Measurements from ENCODE around the gene FZD7. TPM values are rescaled to one million over a fixed set of nuclear protein-coding genes. Genes with fewer than 3 reads are reported as not detected.

FZD7 gene
- total RNA-seq, 1 experiment from 2014 or later = 14.6 TPM

DNA sequence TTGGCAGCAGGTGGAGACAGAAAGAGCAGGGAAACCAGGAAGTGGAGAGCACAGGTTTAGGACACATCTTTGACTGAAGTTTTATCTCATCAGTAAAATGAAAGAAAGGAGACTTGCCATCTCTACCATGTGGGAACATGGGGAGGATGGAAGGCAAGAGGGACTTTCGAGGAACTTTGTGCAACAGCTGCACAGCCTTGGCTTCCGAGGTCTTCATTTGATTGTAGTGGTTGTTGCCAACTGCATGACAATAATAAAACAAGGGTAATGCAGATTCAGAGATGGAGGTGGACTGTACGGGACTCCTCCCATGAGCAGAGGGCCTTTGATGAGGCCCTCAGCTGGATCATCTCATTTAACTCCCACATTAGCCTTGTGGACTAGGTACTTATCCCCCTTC, 49.3 kb upstream of the FZD7 start:
- Histone ChIP-seq H3K36me3 (ENCODE audit: control insufficient read depth in 1 of 2, insufficient read depth in 2 of 2, low read length in 2 of 2) (no peaks in the 10 kb centered on the region), H4K20me1 (ENCODE audit: insufficient read depth) (no peaks in the 10 kb centered on the region), H3K9me3 (ENCODE audit: control insufficient read depth in 1 of 2, insufficient read depth in 1 of 2, low read depth in 1 of 2, low read length in 2 of 2) (no peaks in the 10 kb centered on the region), H3K4me1 (ENCODE audit: control insufficient read depth in 1 of 2, insufficient read depth in 2 of 2, low read length in 2 of 2) (peaks cover 0 to 8% of the 10 kb centered on the region in 2 experiments; a peak in 2 of 4 replicates), H3K4me2 (ENCODE audit: low read length) (no peak overlapping the region), H3K27ac (ENCODE audit: low read depth, low read length) (no peak overlapping the region), H3K79me2 (ENCODE audit: insufficient read depth, low read length) (no peaks in the 10 kb centered on the region), H3K9me2 (ENCODE audit: insufficient read depth) (no peaks in the 10 kb centered on the region), H2AFZ (ENCODE audit: low read depth, low read length, poor library complexity, severe bottlenecking) (no peak overlapping the region), H3K27me3 (ENCODE audit: insufficient read depth, low read length) (no peaks in the 10 kb centered on the region), H3K4me3 (replicated peaks in 1 of 2; ENCODE audit: low read depth in 1 of 2, low read length in 2 of 2) (no peak overlapping the region), H3K9ac (ENCODE audit: low read length) (no peak overlapping the region)
- ATAC-seq (no peak), DNase-seq (ENCODE audit: low read depth, low spot score) (no peak)
- TF ChIP-seq SRF (IDR thresholded peaks at IDR 0.05; ENCODE audit: low read depth) (no peak), YY1 (IDR thresholded peaks at IDR 0.05; ENCODE audit: extremely low read depth, insufficient replicate concordance, low read depth, low read length) (no peak), RAD21 (IDR thresholded peaks at IDR 0.05; ENCODE audit: low read depth) (no peak), POLR2AphosphoS5 (IDR thresholded peaks at IDR 0.05; ENCODE audit: low read depth, low read length) (no peak), POLR2A (IDR thresholded peaks at IDR 0.05; ENCODE audit: borderline replicate concordance, extremely low read depth, insufficient read depth, insufficient read length) (no peak), EZH2phosphoT487 (IDR thresholded peaks at IDR 0.05; ENCODE audit: borderline replicate concordance) (no peak), EGR1 (IDR thresholded peaks at IDR 0.05; ENCODE audit: low read depth) (no peak)
- TF ChIP-seq, protein P1, sequence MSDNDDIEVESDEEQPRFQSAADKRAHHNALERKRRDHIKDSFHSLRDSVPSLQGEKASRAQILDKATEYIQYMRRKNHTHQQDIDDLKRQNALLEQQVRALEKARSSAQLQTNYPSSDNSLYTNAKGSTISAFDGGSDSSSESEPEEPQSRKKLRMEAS (IDR thresholded peaks at IDR 0.05) = no peak
- RAD21 ChIA-PET (ENCODE audit: low non-redundant PET in 1 of 2, low total read pairs in 2 of 2, uncharacterized antibody in 2 of 2, unreplicated experiment in 2 of 2) = no interaction called here
- POLR2A ChIA-PET = interaction anchor here (0.6 kb wide), 1 partner anchor 1031 kb away, joined by 5 read pairs; no protein-coding TSS in a partner anchor
- CTCF ChIA-PET = no interaction called here
- BruUV-seq (replicated peaks) = no TSS peak
- intact Hi-C loops (cut with micrococcal nuclease) = no loop called here

DNA sequence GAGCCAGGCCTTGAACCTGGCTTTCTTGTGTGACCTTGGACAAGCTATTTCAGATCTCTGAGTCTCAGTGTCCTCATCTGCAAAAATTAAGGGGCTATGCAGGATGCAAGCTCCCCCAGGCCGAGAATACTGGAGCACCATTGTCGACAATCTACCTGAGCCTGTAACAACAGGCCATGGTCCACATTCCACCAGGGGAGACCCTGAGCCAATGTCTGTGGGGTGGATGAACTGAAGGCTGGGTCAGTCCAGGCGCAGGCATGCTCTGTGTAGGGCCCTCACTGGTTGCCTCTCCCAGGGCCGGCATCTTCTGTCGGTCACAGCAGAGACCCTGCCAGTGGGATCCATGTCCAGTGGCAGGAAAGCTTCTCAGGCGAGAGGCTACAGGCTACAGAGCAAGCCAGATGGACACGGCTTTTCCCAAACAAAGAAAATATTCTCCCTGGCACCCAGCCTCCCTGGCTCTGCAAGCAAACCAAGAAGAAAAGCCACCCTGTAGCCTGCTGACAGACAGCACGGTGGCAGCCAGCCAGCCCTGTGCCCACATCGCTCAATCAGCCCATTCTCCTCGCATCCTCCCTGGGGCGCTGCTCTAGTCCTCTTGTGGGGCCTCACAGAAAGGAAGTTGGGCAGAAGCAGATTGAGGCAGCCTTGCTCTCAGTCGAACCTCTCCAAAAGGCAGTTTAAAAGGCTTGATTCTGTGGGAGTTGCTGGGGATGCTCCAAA, 48.7 kb upstream of the FZD7 start:
- no peaks in the 10 kb centered on the region for H3K9me2 ChIP-seq (ENCODE audit: insufficient read depth)
- no peaks in the 10 kb centered on the region for H4K20me1 ChIP-seq (ENCODE audit: insufficient read depth)
- H3K36me3 ChIP-seq (ENCODE audit: control insufficient read depth in 1 of 2, insufficient read depth in 2 of 2, low read length in 2 of 2) = no peaks in the 10 kb centered on the region
- H3K4me2 ChIP-seq (ENCODE audit: low read length) = no peak overlapping the region
- POLR2A ChIA-PET = no interaction called here
- no peak overlapping the region for H3K9ac ChIP-seq (ENCODE audit: low read length)
- intact Hi-C loops (cut with micrococcal nuclease) = no loop called here
- H3K9me3 ChIP-seq (ENCODE audit: control insufficient read depth in 1 of 2, insufficient read depth in 1 of 2, low read depth in 1 of 2, low read length in 2 of 2) = no peaks in the 10 kb centered on the region
- no peak for ATAC-seq
- DNase-seq (ENCODE audit: low read depth, low spot score) = no peak
- no peak overlapping the region for H3K4me3 ChIP-seq (replicated peaks in 1 of 2; ENCODE audit: low read depth in 1 of 2, low read length in 2 of 2)
- H3K79me2 ChIP-seq (ENCODE audit: insufficient read depth, low read length) = no peaks in the 10 kb centered on the region
- H3K27me3 ChIP-seq (ENCODE audit: insufficient read depth, low read length) = no peaks in the 10 kb centered on the region
- H3K4me1 ChIP-seq (ENCODE audit: control insufficient read depth in 1 of 2, insufficient read depth in 2 of 2, low read length in 2 of 2) = peaks cover 0 to 8% of the 10 kb centered on the region in 2 experiments; a peak in 2 of 4 replicates
- H3K27ac ChIP-seq (ENCODE audit: low read depth, low read length) = no peak overlapping the region
- no peak overlapping the region for H2AFZ ChIP-seq (ENCODE audit: low read depth, low read length, poor library complexity, severe bottlenecking)
- RAD21 ChIA-PET (ENCODE audit: low non-redundant PET in 1 of 2, low total read pairs in 2 of 2, uncharacterized antibody in 2 of 2, unreplicated experiment in 2 of 2) = no interaction called here
- CTCF ChIA-PET = no interaction called here
- no TSS peak for BruUV-seq (replicated peaks)
- TF ChIP-seq JUND (IDR thresholded peaks at IDR 0.05) (no peak), FOSL1 (IDR thresholded peaks at IDR 0.05; ENCODE audit: low read depth) (no peak), SIN3A (IDR thresholded peaks at IDR 0.05; ENCODE audit: low read depth) (no peak), SP1 (IDR thresholded peaks at IDR 0.05; ENCODE audit: low read depth) (no peak), YY1 (IDR thresholded peaks at IDR 0.05; ENCODE audit: extremely low read depth, insufficient replicate concordance, low read depth, low read length) (no peak), TCF7L2 (IDR thresholded peaks at IDR 0.05; ENCODE audit: borderline replicate concordance, extremely low read depth, insufficient read depth, insufficient read length) (no peak), RAD21 (IDR thresholded peaks at IDR 0.05; ENCODE audit: low read depth) (no peak), EZH2phosphoT487 (IDR thresholded peaks at IDR 0.05; ENCODE audit: borderline replicate concordance) (no peak)
- TF ChIP-seq, protein P2, sequence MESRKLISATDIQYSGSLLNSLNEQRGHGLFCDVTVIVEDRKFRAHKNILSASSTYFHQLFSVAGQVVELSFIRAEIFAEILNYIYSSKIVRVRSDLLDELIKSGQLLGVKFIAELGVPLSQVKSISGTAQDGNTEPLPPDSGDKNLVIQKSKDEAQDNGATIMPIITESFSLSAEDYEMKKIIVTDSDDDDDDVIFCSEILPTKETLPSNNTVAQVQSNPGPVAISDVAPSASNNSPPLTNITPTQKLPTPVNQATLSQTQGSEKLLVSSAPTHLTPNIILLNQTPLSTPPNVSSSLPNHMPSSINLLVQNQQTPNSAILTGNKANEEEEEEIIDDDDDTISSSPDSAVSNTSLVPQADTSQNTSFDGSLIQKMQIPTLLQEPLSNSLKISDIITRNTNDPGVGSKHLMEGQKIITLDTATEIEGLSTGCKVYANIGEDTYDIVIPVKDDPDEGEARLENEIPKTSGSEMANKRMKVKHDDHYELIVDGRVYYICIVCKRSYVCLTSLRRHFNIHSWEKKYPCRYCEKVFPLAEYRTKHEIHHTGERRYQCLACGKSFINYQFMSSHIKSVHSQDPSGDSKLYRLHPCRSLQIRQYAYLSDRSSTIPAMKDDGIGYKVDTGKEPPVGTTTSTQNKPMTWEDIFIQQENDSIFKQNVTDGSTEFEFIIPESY (IDR thresholded peaks at IDR 0.05; ENCODE audit: extremely low read depth, insufficient replicate concordance, low read length) = no peak
- TF ChIP-seq, protein P3, sequence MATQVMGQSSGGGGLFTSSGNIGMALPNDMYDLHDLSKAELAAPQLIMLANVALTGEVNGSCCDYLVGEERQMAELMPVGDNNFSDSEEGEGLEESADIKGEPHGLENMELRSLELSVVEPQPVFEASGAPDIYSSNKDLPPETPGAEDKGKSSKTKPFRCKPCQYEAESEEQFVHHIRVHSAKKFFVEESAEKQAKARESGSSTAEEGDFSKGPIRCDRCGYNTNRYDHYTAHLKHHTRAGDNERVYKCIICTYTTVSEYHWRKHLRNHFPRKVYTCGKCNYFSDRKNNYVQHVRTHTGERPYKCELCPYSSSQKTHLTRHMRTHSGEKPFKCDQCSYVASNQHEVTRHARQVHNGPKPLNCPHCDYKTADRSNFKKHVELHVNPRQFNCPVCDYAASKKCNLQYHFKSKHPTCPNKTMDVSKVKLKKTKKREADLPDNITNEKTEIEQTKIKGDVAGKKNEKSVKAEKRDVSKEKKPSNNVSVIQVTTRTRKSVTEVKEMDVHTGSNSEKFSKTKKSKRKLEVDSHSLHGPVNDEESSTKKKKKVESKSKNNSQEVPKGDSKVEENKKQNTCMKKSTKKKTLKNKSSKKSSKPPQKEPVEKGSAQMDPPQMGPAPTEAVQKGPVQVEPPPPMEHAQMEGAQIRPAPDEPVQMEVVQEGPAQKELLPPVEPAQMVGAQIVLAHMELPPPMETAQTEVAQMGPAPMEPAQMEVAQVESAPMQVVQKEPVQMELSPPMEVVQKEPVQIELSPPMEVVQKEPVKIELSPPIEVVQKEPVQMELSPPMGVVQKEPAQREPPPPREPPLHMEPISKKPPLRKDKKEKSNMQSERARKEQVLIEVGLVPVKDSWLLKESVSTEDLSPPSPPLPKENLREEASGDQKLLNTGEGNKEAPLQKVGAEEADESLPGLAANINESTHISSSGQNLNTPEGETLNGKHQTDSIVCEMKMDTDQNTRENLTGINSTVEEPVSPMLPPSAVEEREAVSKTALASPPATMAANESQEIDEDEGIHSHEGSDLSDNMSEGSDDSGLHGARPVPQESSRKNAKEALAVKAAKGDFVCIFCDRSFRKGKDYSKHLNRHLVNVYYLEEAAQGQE (IDR thresholded peaks at IDR 0.05; ENCODE audit: low read depth) = no peak

Data from HCT116 (cell line).